ENCODE data around the gene MRPS31.

DNA sequence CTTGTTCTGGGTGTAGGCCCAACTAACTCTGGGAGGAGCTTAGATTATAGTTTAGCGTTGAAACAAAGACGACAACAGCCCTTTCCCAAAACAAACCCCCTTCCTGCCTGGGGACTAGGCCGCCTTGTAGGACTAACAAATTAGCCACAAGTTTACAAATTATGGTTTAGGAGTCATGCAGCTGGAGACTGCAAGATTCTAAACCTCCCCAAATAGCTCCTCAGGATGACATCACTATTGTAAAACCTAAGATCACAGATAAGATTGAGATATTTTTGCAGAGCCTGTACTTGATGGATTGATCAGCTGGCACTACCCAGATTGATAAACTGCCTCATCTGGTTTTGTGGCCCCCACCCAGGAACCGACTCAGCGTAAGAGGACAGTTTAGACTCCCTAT is 16.1 kb upstream of the MRPS31 start:
- no peak for TF ChIP-seq EZH2 (IDR thresholded peaks at IDR 0.05; ENCODE audit: borderline replicate concordance, control insufficient read depth, low read depth, low read length)
- TF ChIP-seq EP300 (IDR thresholded peaks at IDR 0.05; ENCODE audit: borderline replicate concordance in 1 of 2, control insufficient read depth in 1 of 2, low read depth in 2 of 2, low read length in 2 of 2) = no peak
- TF ChIP-seq, protein P1, sequence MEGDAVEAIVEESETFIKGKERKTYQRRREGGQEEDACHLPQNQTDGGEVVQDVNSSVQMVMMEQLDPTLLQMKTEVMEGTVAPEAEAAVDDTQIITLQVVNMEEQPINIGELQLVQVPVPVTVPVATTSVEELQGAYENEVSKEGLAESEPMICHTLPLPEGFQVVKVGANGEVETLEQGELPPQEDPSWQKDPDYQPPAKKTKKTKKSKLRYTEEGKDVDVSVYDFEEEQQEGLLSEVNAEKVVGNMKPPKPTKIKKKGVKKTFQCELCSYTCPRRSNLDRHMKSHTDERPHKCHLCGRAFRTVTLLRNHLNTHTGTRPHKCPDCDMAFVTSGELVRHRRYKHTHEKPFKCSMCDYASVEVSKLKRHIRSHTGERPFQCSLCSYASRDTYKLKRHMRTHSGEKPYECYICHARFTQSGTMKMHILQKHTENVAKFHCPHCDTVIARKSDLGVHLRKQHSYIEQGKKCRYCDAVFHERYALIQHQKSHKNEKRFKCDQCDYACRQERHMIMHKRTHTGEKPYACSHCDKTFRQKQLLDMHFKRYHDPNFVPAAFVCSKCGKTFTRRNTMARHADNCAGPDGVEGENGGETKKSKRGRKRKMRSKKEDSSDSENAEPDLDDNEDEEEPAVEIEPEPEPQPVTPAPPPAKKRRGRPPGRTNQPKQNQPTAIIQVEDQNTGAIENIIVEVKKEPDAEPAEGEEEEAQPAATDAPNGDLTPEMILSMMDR (IDR thresholded peaks at IDR 0.05 in 2 of 3, conservative IDR thresholded peaks at IDR 0.05 in 1 of 3; ENCODE audit: control insufficient read depth in 2 of 3, extremely low read depth in 1 of 3, insufficient read depth in 1 of 3, low read depth in 3 of 3, low read length in 3 of 3) = no peak
- TF ChIP-seq CBX5 (IDR thresholded peaks at IDR 0.05; ENCODE audit: low read depth) = no peak
- TF ChIP-seq, protein P2, sequence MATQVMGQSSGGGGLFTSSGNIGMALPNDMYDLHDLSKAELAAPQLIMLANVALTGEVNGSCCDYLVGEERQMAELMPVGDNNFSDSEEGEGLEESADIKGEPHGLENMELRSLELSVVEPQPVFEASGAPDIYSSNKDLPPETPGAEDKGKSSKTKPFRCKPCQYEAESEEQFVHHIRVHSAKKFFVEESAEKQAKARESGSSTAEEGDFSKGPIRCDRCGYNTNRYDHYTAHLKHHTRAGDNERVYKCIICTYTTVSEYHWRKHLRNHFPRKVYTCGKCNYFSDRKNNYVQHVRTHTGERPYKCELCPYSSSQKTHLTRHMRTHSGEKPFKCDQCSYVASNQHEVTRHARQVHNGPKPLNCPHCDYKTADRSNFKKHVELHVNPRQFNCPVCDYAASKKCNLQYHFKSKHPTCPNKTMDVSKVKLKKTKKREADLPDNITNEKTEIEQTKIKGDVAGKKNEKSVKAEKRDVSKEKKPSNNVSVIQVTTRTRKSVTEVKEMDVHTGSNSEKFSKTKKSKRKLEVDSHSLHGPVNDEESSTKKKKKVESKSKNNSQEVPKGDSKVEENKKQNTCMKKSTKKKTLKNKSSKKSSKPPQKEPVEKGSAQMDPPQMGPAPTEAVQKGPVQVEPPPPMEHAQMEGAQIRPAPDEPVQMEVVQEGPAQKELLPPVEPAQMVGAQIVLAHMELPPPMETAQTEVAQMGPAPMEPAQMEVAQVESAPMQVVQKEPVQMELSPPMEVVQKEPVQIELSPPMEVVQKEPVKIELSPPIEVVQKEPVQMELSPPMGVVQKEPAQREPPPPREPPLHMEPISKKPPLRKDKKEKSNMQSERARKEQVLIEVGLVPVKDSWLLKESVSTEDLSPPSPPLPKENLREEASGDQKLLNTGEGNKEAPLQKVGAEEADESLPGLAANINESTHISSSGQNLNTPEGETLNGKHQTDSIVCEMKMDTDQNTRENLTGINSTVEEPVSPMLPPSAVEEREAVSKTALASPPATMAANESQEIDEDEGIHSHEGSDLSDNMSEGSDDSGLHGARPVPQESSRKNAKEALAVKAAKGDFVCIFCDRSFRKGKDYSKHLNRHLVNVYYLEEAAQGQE (IDR thresholded peaks at IDR 0.05; ENCODE audit: low read depth, low read length) = no peak
- TF ChIP-seq RAD21 (IDR thresholded peaks at IDR 0.05; ENCODE audit: insufficient read depth, low read depth, low read length) = no peak
